Amniotic stem cell (primary cell): ENCODE results near the gene STEAP3.

Source experiments
- DNase-seq: peaks from one replicate; lab custom pipeline; 2025; lab: John Stamatoyannopoulos, UW

STEAP3 gene

DNA sequence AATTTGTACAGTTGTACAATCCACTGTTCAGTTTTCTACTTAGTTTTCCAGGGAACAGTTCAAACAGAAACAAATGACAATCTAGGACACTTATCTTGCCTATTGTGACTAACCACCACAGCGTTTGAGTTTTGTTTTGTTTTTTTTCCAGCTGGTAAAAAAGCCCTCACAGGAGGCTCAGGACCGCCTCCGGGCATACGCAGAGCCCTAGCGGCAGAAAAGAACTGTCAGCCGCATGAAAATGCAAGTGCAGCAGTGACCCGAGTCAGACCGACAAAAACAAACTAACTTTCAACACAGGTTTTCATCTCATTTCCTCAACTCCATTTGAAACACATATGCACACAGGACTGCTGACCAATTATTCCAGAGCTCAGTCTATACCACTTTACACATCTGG is 68.6 kb downstream of the STEAP3 start:
- DNase-seq: no peak

DNA sequence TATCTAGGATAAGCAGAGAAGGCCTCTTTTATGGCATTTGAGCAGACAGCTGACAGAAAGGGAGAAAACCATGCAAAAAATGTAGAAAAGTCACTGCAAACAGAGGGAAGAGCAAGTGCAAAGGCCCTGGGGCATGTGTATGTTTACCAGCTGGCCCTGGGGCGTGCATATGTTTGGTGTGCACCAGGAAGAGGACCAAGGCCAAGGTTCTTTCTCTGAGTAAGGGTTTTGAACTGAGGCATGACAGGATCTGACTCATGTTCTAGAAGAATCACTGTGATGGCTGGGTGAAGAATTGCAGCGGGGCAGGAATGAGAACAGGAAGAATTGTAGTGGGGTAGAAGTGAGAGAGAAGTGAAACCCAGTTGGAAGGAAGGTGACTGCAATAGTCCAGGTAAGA is 69.6 kb downstream of the STEAP3 start:
- no peak for DNase-seq

DNA sequence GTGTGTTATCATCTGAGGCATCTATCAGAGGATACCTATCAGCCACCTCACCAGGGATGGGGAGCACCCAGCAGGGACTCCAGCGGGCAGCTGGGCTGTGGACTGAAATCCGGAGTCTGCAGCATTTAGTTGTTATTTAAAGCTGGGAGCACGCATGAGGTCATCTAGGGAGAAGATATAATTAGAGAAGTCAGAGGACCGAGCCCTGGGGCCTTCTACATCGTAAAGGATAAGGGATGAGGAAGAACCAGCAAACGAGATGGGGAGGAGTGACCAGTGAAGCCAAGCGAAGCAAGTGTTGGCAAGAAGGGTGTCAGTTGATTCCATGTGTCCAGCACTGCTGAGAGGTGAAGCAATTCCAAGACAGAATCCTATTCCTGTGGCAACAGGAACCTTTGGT is 70.3 kb downstream of the STEAP3 start:
- DNase-seq: no peak

DNA sequence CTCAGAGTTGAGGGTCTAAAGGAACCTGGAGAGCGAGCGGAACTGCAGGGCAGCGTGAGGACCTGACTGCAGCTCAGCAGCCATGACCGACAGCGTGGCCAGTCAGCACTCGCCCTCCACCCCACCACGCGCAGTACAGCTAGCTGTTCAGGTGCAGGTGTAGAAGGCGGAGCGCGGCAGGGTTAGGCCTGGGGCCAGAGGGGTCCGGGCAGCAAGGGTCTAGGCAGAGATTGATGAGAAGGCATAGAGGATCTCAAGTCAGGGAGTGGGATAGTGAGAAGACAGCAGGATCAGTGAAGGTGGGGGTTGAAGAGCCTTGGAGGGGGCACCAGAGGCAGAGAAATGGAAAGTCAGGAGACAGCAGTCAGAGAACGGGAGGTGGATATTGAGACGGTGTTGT is 71.0 kb downstream of the STEAP3 start:
- DNase-seq: no peak

DNA sequence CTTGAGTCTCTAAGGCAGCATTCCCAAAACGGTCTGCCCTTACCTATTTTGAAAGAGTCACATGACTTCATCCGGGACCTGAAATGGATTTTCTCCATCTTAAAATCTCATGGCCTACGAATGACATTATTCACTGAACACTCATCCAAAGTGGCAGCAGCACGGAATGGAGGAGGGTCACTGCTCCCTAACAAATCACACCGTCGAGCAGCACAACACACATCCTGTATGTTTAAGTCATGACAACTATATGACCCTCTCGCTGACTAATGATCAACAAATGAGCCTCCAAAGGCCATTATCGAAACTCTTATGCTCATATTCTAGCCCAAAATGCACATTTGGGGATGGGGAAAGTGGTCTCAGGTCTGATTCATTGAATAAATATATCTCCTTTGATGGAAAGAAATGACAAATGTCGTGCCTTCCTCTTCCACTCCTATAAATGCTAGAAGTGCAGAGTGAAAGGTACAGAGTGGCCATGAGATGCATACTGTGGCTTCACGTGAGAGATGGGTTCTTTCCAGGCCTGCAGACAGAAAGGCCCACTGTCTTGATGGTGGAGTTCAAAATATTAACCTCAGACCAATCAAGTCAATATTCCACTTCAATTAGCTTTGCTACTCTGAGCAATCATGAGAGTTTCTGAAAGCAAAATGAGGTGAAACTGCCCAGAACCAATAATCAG is 72.2 kb downstream of the STEAP3 start:
- DNase-seq: no peak

DNA sequence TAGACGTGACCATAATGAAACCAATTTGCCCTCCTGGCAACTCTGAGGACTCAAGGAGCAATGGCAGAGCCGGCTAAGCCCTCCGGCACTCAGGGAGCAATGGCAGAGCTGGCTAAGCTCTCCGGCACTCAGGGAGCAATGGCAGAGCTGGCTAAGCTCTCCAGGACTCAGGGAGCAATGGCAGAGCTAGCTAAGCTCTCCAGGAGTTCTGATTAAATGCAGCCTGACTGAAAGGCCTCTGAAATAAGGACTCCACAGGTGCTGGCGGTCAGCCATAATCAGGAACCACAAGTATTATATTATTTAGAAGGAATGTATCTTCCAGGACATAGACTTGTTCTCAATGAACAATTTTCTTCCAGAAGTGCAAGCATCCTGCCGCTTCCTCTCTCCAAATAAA is 77.8 kb downstream of the STEAP3 start:
- no peak for DNase-seq

DNA sequence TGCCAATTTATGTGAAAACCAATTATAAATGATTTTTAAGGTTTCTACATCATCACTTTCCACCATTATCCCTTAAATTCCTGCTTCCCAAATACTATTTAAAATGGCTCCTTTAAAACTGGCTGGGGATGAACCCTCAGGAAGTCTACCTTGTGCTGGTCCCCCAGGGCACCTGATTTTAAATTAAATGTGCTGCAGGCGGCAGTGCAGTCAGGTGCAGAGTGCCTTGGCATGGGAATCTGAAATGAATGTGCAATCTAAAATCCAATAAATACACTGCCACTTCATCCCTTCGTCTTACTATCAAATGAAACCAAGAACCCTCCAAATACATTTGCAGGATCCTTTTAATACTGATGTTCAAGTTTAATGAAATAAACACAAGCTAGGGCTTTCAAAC is 81.2 kb downstream of the STEAP3 start:
- no peak for DNase-seq

DNA sequence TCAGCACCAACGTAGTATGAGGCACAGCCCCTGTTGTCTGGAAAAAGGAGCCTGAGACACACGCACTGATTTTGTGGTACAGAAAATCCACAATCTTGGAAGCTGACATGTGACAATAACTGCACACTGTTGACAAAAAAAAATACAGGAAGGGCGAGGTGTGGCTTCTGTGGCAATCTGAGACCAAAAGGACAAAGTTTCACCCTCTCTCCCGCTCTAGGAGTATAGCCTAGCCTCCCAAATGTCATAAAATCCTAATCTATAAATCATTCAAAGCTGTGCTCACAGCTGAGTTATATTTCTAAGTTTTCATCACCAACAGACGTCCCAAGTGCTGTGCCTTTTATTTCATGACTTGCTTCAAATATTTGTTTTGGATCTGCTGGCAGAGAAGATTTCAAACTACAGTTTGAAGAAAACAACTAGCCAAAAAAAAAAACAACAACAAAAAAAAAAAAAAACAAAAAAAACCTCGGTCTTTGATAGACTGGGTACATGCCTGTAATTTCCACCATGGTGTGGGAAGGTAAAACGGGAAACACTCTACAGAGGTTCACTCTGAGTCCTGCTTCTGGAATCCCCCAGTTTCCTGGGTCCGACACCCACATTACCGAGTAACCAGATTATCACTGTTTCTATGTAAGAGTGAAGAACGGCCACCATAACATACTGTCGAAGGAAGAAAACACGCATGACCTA is 82.0 kb downstream of the STEAP3 start:
- DNase-seq: no peak

DNA sequence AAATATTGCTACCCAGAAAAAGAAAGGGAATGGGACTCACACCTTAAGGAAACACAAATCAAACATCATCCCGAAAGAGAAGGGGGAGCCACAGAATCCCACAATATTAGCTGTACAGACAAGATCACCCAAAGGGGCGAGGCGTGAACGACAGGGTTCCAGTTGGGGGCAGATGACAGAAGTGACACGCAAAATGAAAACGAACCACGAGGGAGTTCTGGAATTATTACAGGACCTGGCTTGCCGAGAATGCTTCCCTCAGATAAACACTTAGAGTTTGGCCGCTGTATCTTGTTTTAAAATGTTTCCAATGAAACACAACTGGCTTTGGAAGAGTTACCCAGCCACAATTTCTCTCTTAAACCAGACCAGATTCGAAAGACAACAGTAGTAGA is 82.6 kb downstream of the STEAP3 start:
- DNase-seq: no peak

DNA sequence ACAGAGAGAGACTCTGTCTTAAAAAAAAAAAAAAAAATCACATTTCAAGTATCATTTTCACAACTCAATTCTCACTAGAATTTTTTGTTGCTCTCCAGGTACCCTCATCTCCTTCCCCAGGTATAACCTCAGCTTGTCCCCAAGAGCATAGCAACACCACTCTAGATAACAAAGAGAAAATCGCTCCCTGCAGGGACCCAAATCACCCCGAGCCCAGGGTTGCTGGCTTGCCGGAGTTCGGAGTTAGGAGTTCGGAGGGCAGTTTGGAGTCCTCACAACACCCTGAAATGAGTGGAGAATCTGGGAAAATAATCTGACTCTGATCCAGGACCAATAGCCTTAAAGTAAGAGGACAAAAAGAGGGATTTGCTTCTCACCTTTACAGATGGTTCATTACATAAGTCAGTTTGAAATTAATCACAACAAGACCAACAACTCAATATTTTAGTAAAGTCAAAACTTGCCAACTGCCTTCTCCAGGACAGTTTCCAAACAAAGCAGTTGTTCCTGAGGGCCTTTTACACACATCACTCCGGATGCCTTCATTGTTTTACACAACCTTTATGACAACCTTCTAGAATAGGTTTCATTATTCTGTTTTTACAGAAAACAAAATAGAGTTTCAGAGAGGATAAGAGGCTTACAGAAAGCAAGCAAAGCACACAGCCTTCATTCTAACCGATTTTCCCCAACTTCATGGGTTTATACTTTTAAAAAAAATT is 83.9 kb downstream of the STEAP3 start:
- DNase-seq: no peak

DNA sequence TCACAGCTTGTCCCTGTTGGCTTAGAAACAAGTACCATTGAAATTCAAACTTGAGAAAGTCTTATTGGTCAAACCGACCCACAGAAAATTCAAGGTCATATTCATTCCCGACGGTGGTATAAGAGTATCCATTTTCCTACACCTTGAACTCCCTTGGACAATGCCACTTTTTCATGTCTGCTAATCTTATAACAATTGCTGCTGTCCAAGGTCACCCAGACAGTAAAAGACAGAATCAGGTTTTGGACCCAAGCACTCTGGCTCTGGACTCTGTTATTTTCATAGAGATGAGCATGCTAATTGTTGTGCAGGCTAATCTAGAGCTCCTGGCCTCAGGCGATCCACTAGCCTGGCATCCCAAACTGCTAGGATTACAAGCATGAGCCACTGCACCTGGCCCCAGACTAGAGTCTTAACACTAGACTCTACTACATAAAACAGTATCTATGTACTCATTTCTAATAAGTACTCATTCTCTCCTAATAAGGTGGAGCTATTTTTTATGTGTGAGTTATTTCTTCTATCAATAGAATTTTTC is 85.2 kb downstream of the STEAP3 start:
- no peak for DNase-seq

DNA sequence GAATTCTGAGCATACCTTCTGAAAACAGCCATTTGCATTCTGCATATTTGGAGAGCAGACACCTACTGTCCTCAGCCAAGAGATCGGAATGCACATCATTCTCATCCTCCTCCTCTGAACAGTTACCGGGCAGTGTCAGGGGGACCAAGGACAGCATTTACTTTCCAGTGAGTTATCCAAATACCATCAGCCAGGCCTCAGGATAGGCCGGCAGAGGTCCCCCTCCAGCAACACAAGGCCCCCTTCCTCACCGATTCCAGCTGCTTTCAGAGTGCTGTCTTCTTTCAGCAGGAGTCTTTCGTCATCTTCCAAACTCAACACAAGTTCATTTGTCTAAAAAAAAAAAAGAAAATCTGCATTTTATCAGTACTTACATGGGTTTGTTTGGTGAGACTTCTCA is 87.7 kb downstream of the STEAP3 start:
- DNase-seq: no peak

DNA sequence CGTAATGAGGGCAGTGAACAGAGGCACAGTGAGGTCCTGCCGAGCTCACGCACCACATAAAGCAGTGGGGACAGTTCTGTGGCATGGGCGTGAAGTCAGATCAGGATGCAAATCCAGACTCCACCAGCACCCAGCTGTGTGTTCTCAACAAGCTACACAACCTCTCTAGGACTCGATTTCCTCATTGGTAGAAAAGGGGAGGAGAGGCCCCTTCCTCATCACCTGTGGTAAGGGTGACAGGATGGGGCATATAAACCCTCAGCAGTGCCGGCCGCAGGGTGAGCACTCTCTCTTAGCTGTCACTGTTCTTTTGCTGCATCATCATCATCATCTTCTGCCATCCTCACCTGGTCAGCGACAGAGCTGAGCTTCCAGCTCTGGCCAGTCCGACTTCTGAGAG is 88.2 kb downstream of the STEAP3 start:
- DNase-seq: no peak
